Measurements from ENCODE around the gene KYNU. TPM values are rescaled to one million over a fixed set of nuclear protein-coding genes. Genes with fewer than 3 reads are reported as not detected.

KYNU gene
- total RNA-seq, 1 donor from 2014 or later: 1.3 TPM

- no peak for DNase-seq (ENCODE audit: low read depth)
- no peak for TF ChIP-seq CTCF (conservative IDR thresholded peaks at IDR 0.05; ENCODE audit: low read depth, low read length)
- H3K4me3 ChIP-seq (ENCODE audit: low read depth, low read length): no peak overlapping the region
These were observed 30.2 kb downstream of the KYNU start for GRCh38 chr2:142907653-142908052.

- TF ChIP-seq CTCF (conservative IDR thresholded peaks at IDR 0.05; ENCODE audit: low read depth, low read length): no peak
- no peak overlapping the region for H3K4me3 ChIP-seq (ENCODE audit: low read depth, low read length)
- DNase-seq (ENCODE audit: low read depth): peak; percentile 9
These were observed 37.2 kb downstream of the KYNU start for GRCh38 chr2:142914507-142915313.

DNA sequence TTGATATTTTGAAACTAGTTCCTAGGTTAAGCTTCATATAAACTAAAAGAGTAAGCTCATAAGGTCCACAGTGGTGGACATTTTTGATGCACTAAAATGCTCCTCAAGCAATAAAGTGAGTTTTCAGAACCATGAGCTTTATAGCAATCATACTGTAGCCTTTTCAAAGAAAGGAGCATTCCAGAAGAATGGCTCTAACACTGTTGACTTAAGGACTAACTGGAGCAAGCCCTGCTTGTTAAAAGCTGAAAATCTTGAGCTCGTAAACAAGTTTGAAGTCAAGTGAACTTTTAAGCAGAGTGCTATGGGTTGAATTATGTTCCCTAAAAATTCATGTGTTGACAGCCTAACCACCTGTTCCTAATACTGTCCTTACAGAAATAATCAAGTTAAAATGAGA lies 38.0 kb downstream of the KYNU start:
- DNase-seq (ENCODE audit: low read depth): peak; percentile 1
- TF ChIP-seq CTCF (conservative IDR thresholded peaks at IDR 0.05; ENCODE audit: low read depth, low read length): no peak

GRCh38 chr2:142918624-142919023 lies 41.2 kb downstream of the KYNU start:
- DNase-seq (ENCODE audit: low read depth): no peak

More for the DNA sequence above, 38.0 kb downstream of the KYNU start:
- H3K4me3 ChIP-seq (ENCODE audit: low read depth, low read length): no peak overlapping the region

GRCh38 chr2:142920571-142920970 lies 43.1 kb downstream of the KYNU start:
- H3K4me3 ChIP-seq (ENCODE audit: low read depth, low read length): no peak overlapping the region
- no peak for TF ChIP-seq CTCF (conservative IDR thresholded peaks at IDR 0.05; ENCODE audit: low read depth, low read length)
- DNase-seq (ENCODE audit: low read depth): no peak

More at GRCh38 chr2:142918624-142919023, 41.2 kb downstream of the KYNU start:
- no peak overlapping the region for H3K4me3 ChIP-seq (ENCODE audit: low read depth, low read length)
- no peak for TF ChIP-seq CTCF (conservative IDR thresholded peaks at IDR 0.05; ENCODE audit: low read depth, low read length)

GRCh38 chr2:142926445-142926844 lies 49.0 kb downstream of the KYNU start:
- DNase-seq (ENCODE audit: low read depth): no peak
- no peak overlapping the region for H3K4me3 ChIP-seq (ENCODE audit: low read depth, low read length)
- no peak for TF ChIP-seq CTCF (conservative IDR thresholded peaks at IDR 0.05; ENCODE audit: low read depth, low read length)

Data from epithelial cell of proximal tubule (primary cell).